ENCODE results near the gene SLC7A1. TPM values are rescaled to one million over a fixed set of nuclear protein-coding genes. Genes with fewer than 3 reads are reported as not detected.
A peak's percentile ranks its signal among the peaks of the same experiment; 100 is the strongest.

Gene SLC7A1
- total and polyA plus RNA-seq, 12 donors: 3.8 to 29.2 (median 17.4) TPM

DNA sequence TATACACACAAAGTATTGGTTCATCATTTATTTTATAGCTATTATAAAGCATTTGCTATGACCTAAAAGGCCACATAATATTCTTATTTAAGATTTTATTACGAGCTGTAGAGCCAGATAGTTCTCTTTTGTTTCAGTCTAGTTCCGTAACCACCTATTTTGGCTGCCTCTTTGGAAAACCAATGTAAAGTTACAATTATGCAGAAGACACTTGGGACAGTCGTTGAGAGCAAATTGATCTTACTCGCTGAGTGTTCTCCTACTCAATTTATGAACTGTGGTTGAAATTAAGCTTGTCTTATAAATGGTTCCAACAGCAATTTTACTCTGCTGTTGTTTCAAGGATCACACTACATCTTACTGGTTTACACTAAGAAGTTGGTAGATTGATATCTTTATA lies 122.3 kb downstream of the SLC7A1 start:
- 71 to 77% methylated on average over 4 of the region's 4 CpGs for whole genome bisulfite sequencing, 2 donors
- Histone ChIP-seq H3K36me3 (no peaks in the 10 kb centered on the region), H3K27me3 (peaks cover 0 to 3% (median 0%) of the 10 kb centered on the region in 7 donors), H3K4me1 (peaks cover 0 to 4% (median 0%) of the 10 kb centered on the region in 9 donors), H3K4me3 (no peak overlapping the region), H3K9me3 (no peaks in the 10 kb centered on the region), H3K27ac (no peak overlapping the region)
- DNase-seq: no peak
- no peak for ATAC-seq
- TF ChIP-seq, protein P1, sequence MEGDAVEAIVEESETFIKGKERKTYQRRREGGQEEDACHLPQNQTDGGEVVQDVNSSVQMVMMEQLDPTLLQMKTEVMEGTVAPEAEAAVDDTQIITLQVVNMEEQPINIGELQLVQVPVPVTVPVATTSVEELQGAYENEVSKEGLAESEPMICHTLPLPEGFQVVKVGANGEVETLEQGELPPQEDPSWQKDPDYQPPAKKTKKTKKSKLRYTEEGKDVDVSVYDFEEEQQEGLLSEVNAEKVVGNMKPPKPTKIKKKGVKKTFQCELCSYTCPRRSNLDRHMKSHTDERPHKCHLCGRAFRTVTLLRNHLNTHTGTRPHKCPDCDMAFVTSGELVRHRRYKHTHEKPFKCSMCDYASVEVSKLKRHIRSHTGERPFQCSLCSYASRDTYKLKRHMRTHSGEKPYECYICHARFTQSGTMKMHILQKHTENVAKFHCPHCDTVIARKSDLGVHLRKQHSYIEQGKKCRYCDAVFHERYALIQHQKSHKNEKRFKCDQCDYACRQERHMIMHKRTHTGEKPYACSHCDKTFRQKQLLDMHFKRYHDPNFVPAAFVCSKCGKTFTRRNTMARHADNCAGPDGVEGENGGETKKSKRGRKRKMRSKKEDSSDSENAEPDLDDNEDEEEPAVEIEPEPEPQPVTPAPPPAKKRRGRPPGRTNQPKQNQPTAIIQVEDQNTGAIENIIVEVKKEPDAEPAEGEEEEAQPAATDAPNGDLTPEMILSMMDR (IDR thresholded peaks at IDR 0.05): no peak
- intact Hi-C loops (cut with DNase I): loop anchor here in 2 of 10 donors (5.0 to 10.0 kb wide), 2 partner anchors 41 to 108 kb away; no protein-coding TSS in a partner anchor

DNA sequence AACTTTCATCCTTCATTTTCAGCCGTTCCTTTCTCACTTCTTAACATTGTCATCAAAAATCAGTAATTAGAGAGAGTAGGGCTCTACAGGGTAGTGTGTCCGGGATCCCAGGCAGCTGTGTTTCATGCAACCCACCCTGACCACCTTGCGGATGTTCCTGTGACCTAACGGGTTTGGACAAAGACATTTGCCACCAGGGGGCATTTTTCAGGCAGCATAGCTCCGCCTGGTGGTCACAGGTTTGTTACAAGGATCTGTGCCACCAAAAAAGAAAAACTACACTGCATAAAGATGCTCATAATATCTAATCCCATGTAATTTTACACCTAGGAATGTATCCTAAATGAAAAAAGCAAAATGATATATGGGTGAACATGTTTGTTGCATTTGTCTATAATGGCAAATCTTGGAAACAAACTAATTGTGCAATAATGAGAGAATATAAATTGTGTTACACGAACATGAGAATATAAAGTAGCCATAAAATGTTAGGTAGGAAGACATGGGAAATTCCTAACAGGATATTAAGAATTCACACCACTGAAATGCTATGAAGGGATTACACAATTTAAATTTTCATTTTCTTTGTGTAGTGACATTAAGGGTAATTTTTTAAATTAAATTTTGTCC lies 123.0 kb downstream of the SLC7A1 start:
- intact Hi-C loops (cut with DNase I): loop anchor here in 2 of 10 donors (5.0 to 10.0 kb wide), 2 partner anchors 40 to 108 kb away; no protein-coding TSS in a partner anchor
- Histone ChIP-seq H3K9me3 (no peaks in the 10 kb centered on the region), H3K27ac (peak overlapping the region in 1 of 10 donors; percentile 28), H3K36me3 (no peaks in the 10 kb centered on the region), H3K4me1 (peaks cover 0 to 5% (median 0%) of the 10 kb centered on the region in 9 donors), H3K27me3 (peaks cover 0 to 3% (median 0%) of the 10 kb centered on the region in 7 donors), H3K4me3 (no peak overlapping the region)
- 48% methylated on average over 6 of the region's 6 CpGs for WGBS, 2 donors
- TF ChIP-seq, protein P1 (IDR thresholded peaks at IDR 0.05): peak; percentile 42 to 91 (median 72)
- ATAC-seq: peak in 4 of 8 donors; percentile 39 to 53 (median 52)
- peak in 1 of 2 donors; percentile 39 for DNase-seq

DNA sequence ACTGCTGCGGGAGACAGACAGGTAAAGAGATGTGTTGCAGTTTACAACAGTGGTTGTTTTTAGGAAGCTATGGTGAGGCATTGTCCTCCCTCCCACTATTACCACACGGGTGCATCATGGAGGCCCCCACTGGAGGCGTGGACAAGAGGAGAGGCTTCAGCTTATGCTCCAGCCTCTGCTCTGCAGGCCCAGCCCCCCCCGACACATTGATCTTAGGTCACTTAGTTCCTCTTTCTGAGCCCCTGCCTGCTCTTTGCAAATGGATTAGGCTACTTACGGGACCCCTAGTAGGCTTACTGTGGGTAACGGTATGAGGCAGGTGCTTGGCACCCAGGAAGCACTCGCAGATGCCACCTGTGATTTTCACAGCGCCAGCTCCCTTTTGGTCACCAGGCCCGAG lies 123.9 kb downstream of the SLC7A1 start:
- intact Hi-C loops (cut with DNase I): loop anchor here in 2 of 10 donors (5.0 to 10.0 kb wide), 2 partner anchors 39 to 107 kb away; no protein-coding TSS in a partner anchor
- ATAC-seq (peak in 1 of 8 donors; percentile 9), DNase-seq (no peak)
- TF ChIP-seq, protein P1 (IDR thresholded peaks at IDR 0.05): no peak
- H3K9me3 ChIP-seq: no peaks in the 10 kb centered on the region
- H3K27me3 ChIP-seq: peaks cover 0 to 3% (median 0%) of the 10 kb centered on the region in 7 donors
- H3K4me3 ChIP-seq: no peak overlapping the region
- H3K27ac ChIP-seq: no peak overlapping the region
- no peaks in the 10 kb centered on the region for H3K36me3 ChIP-seq
- 83 to 88% methylated on average over 9 of the region's 9 CpGs for WGBS, 2 donors
- H3K4me1 ChIP-seq: peaks cover 0 to 10% (median 0%) of the 10 kb centered on the region in 9 donors

DNA sequence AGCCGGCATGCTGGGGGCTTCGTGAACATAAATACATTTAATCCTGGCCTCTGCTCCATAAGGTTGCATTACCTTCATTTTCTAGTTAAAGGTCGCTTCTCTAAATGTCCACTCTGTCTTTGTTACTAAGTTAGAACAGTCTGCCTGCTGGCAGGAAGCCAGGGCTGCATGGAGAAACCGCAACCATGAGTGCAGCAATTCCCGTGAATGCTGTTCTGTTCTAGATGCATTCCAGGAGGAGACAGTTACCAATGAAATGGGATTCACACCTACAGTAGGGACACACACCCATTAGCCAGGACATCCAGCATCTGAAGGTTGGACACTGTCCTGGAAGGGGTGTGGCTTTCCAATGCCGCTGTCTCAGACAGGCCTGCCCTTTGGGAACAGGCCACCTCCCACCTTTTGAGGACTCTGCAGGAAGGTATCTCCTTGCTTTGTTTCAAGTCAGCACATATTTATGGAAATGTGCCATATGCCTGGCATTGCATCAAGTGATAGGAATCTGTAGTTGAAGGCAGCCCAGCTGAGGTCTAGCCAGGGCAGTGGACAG lies 129.7 kb downstream of the SLC7A1 start:
- ATAC-seq: peak; percentile 31 to 78 (median 70)
- Histone ChIP-seq H3K4me1 (peaks cover 0 to 37% (median 16%) of the 10 kb centered on the region in 9 donors), H3K36me3 (no peaks in the 10 kb centered on the region), H3K27ac (peak overlapping the region in 9 of 10 donors; percentile 24 to 81 (median 73)), H3K4me3 (no peak overlapping the region), H3K9me3 (no peaks in the 10 kb centered on the region), H3K27me3 (no peaks in the 10 kb centered on the region)
- TF ChIP-seq, protein P1 (IDR thresholded peaks at IDR 0.05): no peak
- peak; percentile 32 to 38 for DNase-seq
- intact Hi-C loops (cut with DNase I): loop anchor here in 2 of 10 donors (2.0 to 5.0 kb wide), 2 partner anchors 31 to 34 kb away; no protein-coding TSS in a partner anchor
- WGBS, 2 donors: 20 to 28% methylated on average over 6 of the region's 6 CpGs
